NT2/D1 (cell line): Measurements from ENCODE around the gene ABCC10.
"Not testable (repeated sequence)": the region's sequence is repeated elsewhere in the genome, so short reads cannot be mapped to it uniquely, and the experiment has no call there.

ENCODE experiments used
- DNase-seq: peaks from one replicate; pipeline ENCODE4 v3.0.0-alpha.2; 2011; ENCODE audit warnings: low read depth, low spot score
- H3K27me3 ChIP-seq: 2 replicates; pipeline ENCODE4 v1.6.0; 2011; ENCODE audit warnings: mild to moderate bottlenecking; ENCODE audit not compliant: insufficient read length, insufficient read depth
- H3K36me3 ChIP-seq: 2 replicates; pipeline ENCODE4 v1.6.1; 2011; ENCODE audit warnings: mild to moderate bottlenecking, low read length, mixed read lengths; ENCODE audit not compliant: insufficient read depth, insufficient read length
- H3K4me1 ChIP-seq: 2 replicates; pipeline ENCODE4 v1.5.1; 2011; ENCODE audit not compliant: insufficient read depth, insufficient read length
- H3K4me3 ChIP-seq: 2 replicates; pipeline ENCODE4 v1.5.1; 2011; ENCODE audit warnings: low read depth; ENCODE audit not compliant: insufficient read length
- H3K9ac ChIP-seq: 2 replicates; pipeline ENCODE4 v1.6.0; 2011; ENCODE audit warnings: low read depth; ENCODE audit not compliant: insufficient read length
- H3K9me3 ChIP-seq: 2 replicates; pipeline ENCODE4 v1.5.1; 2011; ENCODE audit warnings: mild to moderate bottlenecking, low read length; ENCODE audit not compliant: insufficient read depth
- SUZ12 ChIP-seq: IDR thresholded peaks from 2 replicates; pipeline ENCODE4 v1.6.1; 2011; ENCODE audit not compliant: insufficient read length, insufficient read depth; ENCODE audit errors: extremely low read depth
- YY1 ChIP-seq: IDR thresholded peaks from 2 replicates; pipeline ENCODE4 v1.6.1; 2011; ENCODE audit not compliant: insufficient read length, insufficient read depth
- ZNF274 ChIP-seq: IDR thresholded peaks from 2 replicates; pipeline ENCODE4 v1.6.1; 2011; ENCODE audit warnings: mild to moderate bottlenecking, low read depth, low read length

The ABCC10 gene

DNA sequence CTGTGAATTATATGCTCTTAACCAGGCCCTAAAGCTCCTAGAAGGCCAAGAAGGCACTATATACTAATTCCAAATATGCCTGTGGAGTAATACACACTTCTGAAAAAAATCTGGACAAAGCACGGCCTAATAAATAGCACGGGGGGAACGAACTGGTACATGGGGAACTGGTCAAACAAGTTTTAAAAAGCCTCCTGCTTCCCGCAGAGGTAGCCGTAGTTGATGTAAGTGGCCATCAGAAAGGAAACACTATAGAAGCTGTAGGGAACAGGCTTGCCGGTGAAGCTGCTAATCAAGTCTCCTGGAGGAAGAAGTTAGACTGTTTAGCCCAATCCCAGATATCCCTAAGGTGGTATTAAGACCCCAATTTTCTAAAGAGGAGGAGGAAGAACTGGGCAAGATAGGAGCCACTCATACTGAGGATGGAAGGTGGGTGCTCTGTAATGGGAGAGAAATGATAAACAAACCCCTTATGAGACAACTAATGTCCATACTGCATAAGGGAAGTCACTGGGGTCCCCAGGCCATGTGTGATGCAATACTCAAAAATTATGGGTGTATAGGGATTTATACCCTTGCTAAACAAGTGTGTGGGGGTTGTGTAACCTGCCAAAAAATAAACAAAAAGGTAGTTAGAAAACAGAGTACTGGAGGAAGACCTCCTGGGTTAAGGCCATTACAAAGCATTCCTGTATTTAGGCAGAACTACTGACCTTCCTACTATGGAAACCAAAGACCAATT is 30.8 kb upstream of the ABCC10 start:
- Histone ChIP-seq H3K4me3 (no peak overlapping the region), H3K27me3 (no peaks in the 10 kb centered on the region), H3K4me1 (no peaks in the 10 kb centered on the region), H3K36me3 (no peaks in the 10 kb centered on the region), H3K9me3 (no peaks in the 10 kb centered on the region), H3K9ac (no peak overlapping the region)
- no peak for DNase-seq
- TF ChIP-seq YY1 (no peak), SUZ12 (no peak), ZNF274 (no peak)

DNA sequence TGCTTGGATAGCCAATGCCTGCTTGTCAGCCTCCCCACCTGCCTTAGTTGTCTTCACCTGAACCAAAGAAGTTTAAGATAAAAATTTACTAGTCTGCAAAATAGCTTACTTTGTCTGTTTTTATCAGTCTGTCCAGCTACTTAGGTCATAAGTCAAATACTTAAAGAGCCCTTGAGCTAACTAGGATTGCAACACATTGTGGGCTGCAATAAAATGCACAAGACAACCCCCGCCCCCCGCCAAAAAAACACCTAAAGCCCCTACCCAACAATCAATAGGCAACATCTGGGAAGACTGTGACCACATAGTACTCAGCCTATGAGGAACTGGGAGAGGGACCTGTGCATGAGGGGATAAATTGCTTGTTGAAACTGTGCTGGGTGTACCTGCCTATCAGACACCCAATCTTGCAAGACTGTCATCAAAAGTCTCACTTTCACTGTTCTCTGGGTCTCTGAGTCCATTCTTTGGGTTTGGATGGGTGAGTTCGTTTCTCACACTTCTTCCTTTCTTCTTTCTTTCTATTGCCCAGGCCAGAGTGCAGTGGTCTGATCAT is 27.3 kb upstream of the ABCC10 start:
- H3K36me3 ChIP-seq = no peaks in the 10 kb centered on the region
- no peak for TF ChIP-seq SUZ12
- no peak for TF ChIP-seq YY1
- TF ChIP-seq ZNF274 = no peak
- no peak overlapping the region for H3K9ac ChIP-seq
- no peaks in the 10 kb centered on the region for H3K9me3 ChIP-seq
- no peak overlapping the region for H3K4me3 ChIP-seq
- no peak for DNase-seq
- no peaks in the 10 kb centered on the region for H3K27me3 ChIP-seq
- H3K4me1 ChIP-seq = no peaks in the 10 kb centered on the region

DNA sequence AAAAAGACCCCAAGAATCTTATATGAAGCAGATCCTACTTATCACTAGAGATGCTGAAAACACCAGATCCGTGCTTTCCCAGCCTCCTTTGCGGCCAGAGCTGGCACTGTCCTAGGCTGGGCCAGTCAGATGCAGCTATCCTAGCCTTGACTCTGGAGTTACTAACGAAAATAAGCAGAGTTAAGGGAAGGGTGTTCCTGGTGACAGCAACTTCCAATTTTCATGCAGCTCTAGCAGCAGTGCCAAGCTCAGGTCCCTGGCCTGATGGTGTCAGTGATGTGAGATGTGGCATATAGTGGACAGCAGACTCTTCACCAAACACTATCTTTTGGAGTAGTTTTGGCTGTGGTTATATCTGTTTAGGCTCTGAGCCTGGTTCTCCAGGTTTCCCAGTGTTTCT is 25.6 kb upstream of the ABCC10 start:
- Histone ChIP-seq H3K4me3 (no peak overlapping the region), H3K27me3 (no peaks in the 10 kb centered on the region), H3K36me3 (no peaks in the 10 kb centered on the region), H3K4me1 (no peaks in the 10 kb centered on the region), H3K9me3 (no peaks in the 10 kb centered on the region), H3K9ac (no peak overlapping the region)
- TF ChIP-seq YY1 (no peak), SUZ12 (no peak), ZNF274 (no peak)
- DNase-seq = no peak

DNA sequence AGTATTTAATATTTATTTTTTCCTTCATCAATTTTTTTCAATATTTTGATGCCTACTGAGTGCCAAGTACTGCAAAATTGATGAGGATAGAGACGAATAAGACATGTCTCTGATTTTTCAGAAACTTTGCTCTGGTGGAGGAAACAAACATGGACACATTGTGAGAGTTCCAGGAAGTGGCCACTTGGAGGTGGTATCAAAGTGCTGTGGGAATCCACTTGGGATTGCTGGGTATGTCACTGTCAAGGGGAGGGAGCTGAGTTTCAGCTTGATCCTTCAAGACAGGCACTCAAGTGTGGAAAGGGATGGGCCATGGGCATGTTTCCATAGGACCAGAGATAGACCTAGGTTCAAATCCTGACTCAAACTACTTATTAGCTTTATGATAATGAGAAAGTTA is 24.5 kb upstream of the ABCC10 start:
- Histone ChIP-seq H3K9me3 (no peaks in the 10 kb centered on the region), H3K4me3 (no peak overlapping the region), H3K9ac (no peak overlapping the region), H3K4me1 (no peaks in the 10 kb centered on the region), H3K36me3 (no peaks in the 10 kb centered on the region), H3K27me3 (no peaks in the 10 kb centered on the region)
- TF ChIP-seq YY1 (no peak), SUZ12 (no peak), ZNF274 (no peak)
- no peak for DNase-seq

DNA sequence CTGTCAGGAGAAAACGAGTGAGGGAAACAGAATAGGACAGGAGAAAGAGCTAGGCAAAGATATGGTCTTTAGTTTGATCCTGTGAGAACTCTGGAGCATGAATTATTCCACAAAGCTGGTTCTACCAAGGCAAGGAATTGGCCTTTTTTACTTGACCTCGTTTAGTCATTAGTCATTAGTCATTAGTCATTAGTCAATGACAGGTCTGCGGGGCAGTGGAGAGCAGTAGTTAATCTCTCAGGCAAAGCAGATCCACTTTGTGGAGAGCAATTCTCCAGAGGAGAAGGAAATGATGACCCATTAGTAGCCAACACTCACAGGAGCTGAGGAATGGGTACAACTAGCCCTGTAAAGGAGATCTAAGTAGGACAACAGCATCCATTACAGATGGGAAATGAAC is 22.0 kb upstream of the ABCC10 start:
- H3K27me3 ChIP-seq = no peaks in the 10 kb centered on the region
- no peak for DNase-seq
- no peaks in the 10 kb centered on the region for H3K4me1 ChIP-seq
- H3K9me3 ChIP-seq = no peaks in the 10 kb centered on the region
- H3K36me3 ChIP-seq = no peaks in the 10 kb centered on the region
- H3K9ac ChIP-seq = no peak overlapping the region
- TF ChIP-seq YY1 (no peak), SUZ12 (no peak), ZNF274 (no peak)
- H3K4me3 ChIP-seq = no peak overlapping the region

DNA sequence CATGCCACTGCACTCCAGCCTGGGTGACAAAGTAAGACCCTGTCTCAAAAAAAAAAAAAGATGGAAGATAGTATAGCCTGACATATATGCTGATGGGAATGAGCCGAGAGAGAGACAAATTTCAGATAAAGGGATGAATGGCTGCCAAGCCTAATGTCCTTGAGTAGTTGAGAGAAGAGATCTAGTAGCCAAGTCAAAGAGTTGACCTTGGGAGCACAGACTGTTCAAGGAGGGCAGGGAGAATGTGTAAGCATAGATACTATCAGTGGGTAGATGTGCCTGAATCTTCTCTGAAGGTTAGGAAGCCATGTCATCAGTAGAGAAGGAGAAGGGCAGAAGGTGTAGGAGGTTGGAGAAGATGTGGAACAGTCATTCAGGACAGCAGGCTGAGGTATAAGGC is 20.0 kb upstream of the ABCC10 start:
- H3K9ac ChIP-seq = no peak overlapping the region
- DNase-seq = no peak
- no peaks in the 10 kb centered on the region for H3K9me3 ChIP-seq
- H3K4me3 ChIP-seq = no peak overlapping the region
- no peaks in the 10 kb centered on the region for H3K36me3 ChIP-seq
- TF ChIP-seq ZNF274 (no peak), YY1 (no peak), SUZ12 (no peak)
- H3K4me1 ChIP-seq = no peaks in the 10 kb centered on the region
- H3K27me3 ChIP-seq = no peaks in the 10 kb centered on the region

DNA sequence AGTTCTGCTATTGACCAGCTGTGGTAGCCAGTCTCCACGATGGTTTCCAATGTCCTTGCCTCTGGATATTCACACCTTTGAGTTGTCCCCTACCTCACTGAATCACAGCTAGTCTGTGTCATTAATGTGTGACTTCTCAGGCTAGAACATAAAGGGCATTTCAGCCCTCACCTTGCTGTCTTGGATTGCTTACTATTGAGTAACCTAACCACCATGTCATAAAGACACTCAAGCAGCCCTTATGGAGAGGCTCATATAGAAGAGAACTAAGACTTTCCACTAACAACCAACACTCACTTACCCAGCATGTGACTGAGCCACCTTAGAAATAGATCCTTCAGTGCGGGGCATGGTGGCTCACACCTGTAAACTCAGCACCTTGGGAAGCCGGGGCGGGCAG is 19.1 kb upstream of the ABCC10 start:
- no peak for DNase-seq
- Histone ChIP-seq H3K9me3 (peaks cover 4% of the 10 kb centered on the region; the same call in 1 of the 2 replicates), H3K4me3 (no peak overlapping the region), H3K4me1 (no peaks in the 10 kb centered on the region), H3K27me3 (no peaks in the 10 kb centered on the region), H3K9ac (no peak overlapping the region), H3K36me3 (no peaks in the 10 kb centered on the region)
- TF ChIP-seq SUZ12 (no peak), ZNF274 (no peak), YY1 (no peak)

DNA sequence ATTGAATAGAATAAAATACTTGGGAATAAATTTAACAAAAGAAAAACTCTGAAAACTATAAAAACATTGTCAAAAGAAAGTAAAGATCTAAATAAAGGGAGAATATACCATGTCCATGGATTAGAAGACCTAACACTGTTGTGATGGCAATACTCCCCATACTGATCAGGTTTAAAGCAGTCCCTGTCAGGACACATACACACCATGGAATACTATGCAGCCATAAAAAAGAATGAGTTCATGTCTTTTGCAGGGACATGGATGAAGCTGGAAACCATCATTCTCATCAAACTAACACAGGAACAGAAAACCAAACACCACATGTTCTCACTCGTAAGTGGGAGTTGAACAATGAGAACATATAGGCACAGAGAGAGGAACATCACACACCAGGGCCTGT is 16.6 kb upstream of the ABCC10 start:
- H3K36me3 ChIP-seq, H3K9me3 ChIP-seq: not testable (repeated sequence)

More for the DNA sequence above, 16.6 kb upstream of the ABCC10 start:
- not testable (repeated sequence) for DNase-seq, H3K9ac ChIP-seq, H3K27me3 ChIP-seq, H3K4me3 ChIP-seq, H3K4me1 ChIP-seq
